HCT116 (cell line): ENCODE results near the gene SRRD. TPM values are rescaled to one million over a fixed set of nuclear protein-coding genes. Genes with fewer than 3 reads are reported as not detected.

Source experiments
- ATAC-seq: fragments of 200-7000 bp; cut with Tn5 transposase; 2 replicates; pipeline ENCODE4 v1.9.1; 2020; ENCODE audit warnings: mild to moderate bottlenecking, moderate library complexity
- BruUV-seq: library from RNA; stranded (reverse); fragments of 400-500 nt; replicated peaks from 2 replicates; lab custom pipeline; 2021; lab: Mats Ljungman, UMichigan
- CTCF ChIA-PET: fragments of 300-600 bp; sonication (Branson Sonifier 250); formaldehyde crosslinking; loops from one replicate; lab custom pipeline; 2021; ENCODE audit warnings: antibody characterized with exemption; lab: Charles Lee
- POLR2A ChIA-PET: fragments of 300-600, 350-600 bp; sonication (Branson Sonifier 250); formaldehyde crosslinking; loops from one replicate; lab custom pipeline; 2021; ENCODE audit warnings: antibody characterized with exemption; lab: Charles Lee
- RAD21 ChIA-PET, 2 experiments: fragments of 300-600 bp; sonication (Branson Sonifier 250); formaldehyde crosslinking; loops; one replicate each; lab custom pipeline; 2023; ENCODE audit warnings: low total read pairs in 2 of 2; ENCODE audit not compliant: uncharacterized antibody in 2 of 2, unreplicated experiment in 2 of 2, low non-redundant PET in 1 of 2; lab: Charles Lee
- DNase-seq: peaks from one replicate; pipeline ENCODE4 v3.0.0-alpha.2; 2010; ENCODE audit warnings: low read depth, low spot score
- H2AFZ ChIP-seq: fragments of 200-600 bp; shearing (Covaris generic), sonication (generic); 2 replicates; pipeline ENCODE4 v1.6.1; 2017; ENCODE audit warnings: low read depth, mixed run types, mixed read lengths, antibody characterized with exemption, low read length; ENCODE audit not compliant: poor library complexity, severe bottlenecking
- H3K27ac ChIP-seq: 2 replicates; pipeline ENCODE4 v1.5.1; 2012; ENCODE audit warnings: low read depth, low read length
- H3K27me3 ChIP-seq: fragments of 200-600 bp; sonication (generic); 2 replicates; pipeline ENCODE4 v1.6.1; 2016; ENCODE audit warnings: mixed run types, low read length, mixed read lengths; ENCODE audit not compliant: insufficient read depth
- H3K36me3 ChIP-seq, 2 experiments: fragments of 200-500 bp in 1 of 2; fragments of 200-600 bp in 1 of 2; sonication (Bioruptor generic) in 1 of 2; sonication (generic) in 1 of 2; 2 replicates each; pipeline versions ENCODE4 v1.5.1 to v1.6.1; 2014 to 2016; ENCODE audit warnings: low read length in 2 of 2, inconsistent platforms in 1 of 2, mixed read lengths in 1 of 2, mixed run types in 1 of 2; ENCODE audit not compliant: insufficient read depth in 2 of 2, control insufficient read depth in 1 of 2
- H3K4me1 ChIP-seq, 2 experiments: fragments of 200-600 bp in 1 of 2; sonication (generic) in 1 of 2; 2 replicates each; pipeline versions ENCODE4 v1.5.1 to v1.6.1; 2012 to 2017; ENCODE audit warnings: low read length in 2 of 2, inconsistent platforms in 1 of 2, mild to moderate bottlenecking in 1 of 2, mixed read lengths in 1 of 2, mixed run types in 1 of 2, moderate library complexity in 1 of 2; ENCODE audit not compliant: insufficient read depth in 2 of 2, control insufficient read depth in 1 of 2
- H3K4me2 ChIP-seq: fragments of 200-600 bp; sonication (generic); 2 replicates; pipeline ENCODE4 v1.6.1; 2017; ENCODE audit warnings: mixed run types, low read length, mixed read lengths
- H3K4me3 ChIP-seq, 2 experiments: fragments of 200-600 bp in 1 of 2; sonication (generic) in 1 of 2; replicated peaks in 1 of 2; 2 replicates each; pipeline ENCODE4 v1.5.1; 2011 to 2016; ENCODE audit warnings: low read length in 2 of 2, control low read depth in 1 of 2, low read depth in 1 of 2, mild to moderate bottlenecking in 1 of 2, mixed read lengths in 1 of 2, mixed run types in 1 of 2
- H3K79me2 ChIP-seq: fragments of 200-600 bp; sonication (generic); 2 replicates; pipeline ENCODE4 v1.6.1; 2017; ENCODE audit warnings: mild to moderate bottlenecking, mixed run types, low read length, moderate library complexity, mixed read lengths; ENCODE audit not compliant: insufficient read depth
- H3K9ac ChIP-seq: fragments of 200-600 bp; sonication (generic); 2 replicates; pipeline ENCODE4 v1.6.1; 2016; ENCODE audit warnings: low read length, mixed read lengths
- H3K9me2 ChIP-seq: fragments of 200-600 bp; sonication (generic), shearing (Covaris generic); 2 replicates; pipeline ENCODE4 v1.6.1; 2017; ENCODE audit warnings: mixed run types, mild to moderate bottlenecking, moderate library complexity; ENCODE audit not compliant: insufficient read depth
- H3K9me3 ChIP-seq, 2 experiments: fragments of 200-500 bp in 1 of 2; fragments of 200-600 bp in 1 of 2; sonication (Bioruptor generic) in 1 of 2; sonication (generic) in 1 of 2; 2 replicates each; pipeline ENCODE4 v1.6.1; 2014 to 2017; ENCODE audit warnings: low read length in 2 of 2, mixed read lengths in 2 of 2, inconsistent platforms in 1 of 2, low read depth in 1 of 2, mild to moderate bottlenecking in 1 of 2, mixed run types in 1 of 2, moderate library complexity in 1 of 2; ENCODE audit not compliant: control insufficient read depth in 1 of 2, insufficient read depth in 1 of 2
- H4K20me1 ChIP-seq: fragments of 200-600 bp; sonication (generic), shearing (Covaris generic); 2 replicates; pipeline ENCODE4 v1.6.1; 2017; ENCODE audit warnings: mixed run types, mild to moderate bottlenecking, moderate library complexity; ENCODE audit not compliant: insufficient read depth
- EGR1 ChIP-seq: IDR thresholded peaks from 2 replicates; pipeline ENCODE4 v1.6.1; 2012; ENCODE audit warnings: low read depth
- EZH2 ChIP-seq: fragments of 200-600 bp; sonication (generic); IDR thresholded peaks from 2 replicates; pipeline ENCODE4 v1.6.1; 2017; ENCODE audit warnings: antibody characterized with exemption, mixed run types
- EZH2phosphoT487 ChIP-seq: fragments of 200-600 bp; IDR thresholded peaks from 2 replicates; pipeline ENCODE4 v1.6.1; 2018; ENCODE audit warnings: antibody characterized with exemption, borderline replicate concordance
- FOSL1 ChIP-seq: IDR thresholded peaks from 2 replicates; pipeline ENCODE4 v1.6.1; 2012; ENCODE audit warnings: low read depth
- RAD21 ChIP-seq: IDR thresholded peaks from 2 replicates; pipeline ENCODE4 v1.6.1; 2012; ENCODE audit warnings: low read depth, mild to moderate bottlenecking
- SIN3A ChIP-seq: IDR thresholded peaks from 2 replicates; pipeline ENCODE4 v1.6.1; 2012; ENCODE audit warnings: low read depth
- SP1 ChIP-seq: IDR thresholded peaks from 2 replicates; pipeline ENCODE4 v1.6.1; 2012; ENCODE audit warnings: low read depth
- SRF ChIP-seq: IDR thresholded peaks from 2 replicates; pipeline ENCODE4 v1.6.1; 2012; ENCODE audit warnings: low read depth
- TCF7L2 ChIP-seq: IDR thresholded peaks from 2 replicates; pipeline ENCODE4 v1.7.0; 2011; ENCODE audit warnings: borderline replicate concordance, inconsistent platforms; ENCODE audit not compliant: insufficient read depth, insufficient read length; ENCODE audit errors: extremely low read depth
- ZFX ChIP-seq: fragments of 450-650 bp; IDR thresholded peaks from 2 replicates; pipeline ENCODE4 v1.6.1; 2017
- ZNF274 ChIP-seq: fragments of 200-500 bp; sonication (Bioruptor generic); IDR thresholded peaks from 2 replicates; pipeline ENCODE4 v1.6.1; 2014; ENCODE audit warnings: mild to moderate bottlenecking, low read depth, low read length, inconsistent platforms
- intact Hi-C: fragments of 100-400 bp; cut with micrococcal nuclease; formaldehyde crosslinking; loops from 2 replicates; pipeline ENCODE4 v1.10.0; 2022
- total RNA-seq: library from RNA; stranded (reverse); gene quantifications from one replicate; pipeline ENCODE4 v1.2.1, GENCODE V29; 2021; ENCODE audit not compliant: unreplicated experiment
- TF ChIP-seq, protein P1 (sequence below), 3 experiments: fragments of 200-600 bp in 1 of 3; sonication (generic) in 1 of 3; IDR thresholded peaks in 2 of 3; conservative IDR thresholded peaks in 1 of 3; 2 replicates each; pipeline ENCODE4 v1.5.1; 2012 to 2017; ENCODE audit warnings: low read depth in 2 of 3, low read length in 2 of 3, antibody characterized with exemption in 1 of 3, borderline replicate concordance in 1 of 3, control low read depth in 1 of 3, mild to moderate bottlenecking in 1 of 3, mixed read lengths in 1 of 3, mixed run types in 1 of 3, moderate library complexity in 1 of 3; ENCODE audit not compliant: insufficient read depth in 1 of 3

SRRD gene
- total RNA-seq, 1 experiment from 2014 or later, result 30.4 TPM

GRCh38 chr22:26529345-26529744, 45.7 kb downstream of the SRRD start:
- CTCF ChIA-PET, result no interaction called here
- Histone ChIP-seq H4K20me1 (no peaks in the 10 kb centered on the region), H3K4me2 (no peak overlapping the region), H3K27ac (no peak overlapping the region), H3K9ac (no peak overlapping the region), H3K4me3 (no peak overlapping the region), H3K27me3 (no peaks in the 10 kb centered on the region), H3K79me2 (no peaks in the 10 kb centered on the region), H3K9me2 (no peaks in the 10 kb centered on the region), H3K9me3 (no peaks in the 10 kb centered on the region), H3K4me1 (no peaks in the 10 kb centered on the region), H3K36me3 (peaks cover 0 to 4% of the 10 kb centered on the region in 2 experiments; a peak in 2 of 4 replicates), H2AFZ (no peak overlapping the region)
- DNase-seq (no peak), ATAC-seq (no peak)
- RAD21 ChIA-PET, result no interaction called here
- no peak for TF ChIP-seq ZFX
- no peak for TF ChIP-seq EZH2phosphoT487
- no peak for TF ChIP-seq FOSL1
- TF ChIP-seq SIN3A, result no peak
- TF ChIP-seq, protein P1, sequence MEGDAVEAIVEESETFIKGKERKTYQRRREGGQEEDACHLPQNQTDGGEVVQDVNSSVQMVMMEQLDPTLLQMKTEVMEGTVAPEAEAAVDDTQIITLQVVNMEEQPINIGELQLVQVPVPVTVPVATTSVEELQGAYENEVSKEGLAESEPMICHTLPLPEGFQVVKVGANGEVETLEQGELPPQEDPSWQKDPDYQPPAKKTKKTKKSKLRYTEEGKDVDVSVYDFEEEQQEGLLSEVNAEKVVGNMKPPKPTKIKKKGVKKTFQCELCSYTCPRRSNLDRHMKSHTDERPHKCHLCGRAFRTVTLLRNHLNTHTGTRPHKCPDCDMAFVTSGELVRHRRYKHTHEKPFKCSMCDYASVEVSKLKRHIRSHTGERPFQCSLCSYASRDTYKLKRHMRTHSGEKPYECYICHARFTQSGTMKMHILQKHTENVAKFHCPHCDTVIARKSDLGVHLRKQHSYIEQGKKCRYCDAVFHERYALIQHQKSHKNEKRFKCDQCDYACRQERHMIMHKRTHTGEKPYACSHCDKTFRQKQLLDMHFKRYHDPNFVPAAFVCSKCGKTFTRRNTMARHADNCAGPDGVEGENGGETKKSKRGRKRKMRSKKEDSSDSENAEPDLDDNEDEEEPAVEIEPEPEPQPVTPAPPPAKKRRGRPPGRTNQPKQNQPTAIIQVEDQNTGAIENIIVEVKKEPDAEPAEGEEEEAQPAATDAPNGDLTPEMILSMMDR (IDR thresholded peaks at IDR 0.05 in 2 of 3, conservative IDR thresholded peaks at IDR 0.05 in 1 of 3; ENCODE audit: borderline replicate concordance in 1 of 3, insufficient read depth in 1 of 3, low read depth in 2 of 3, low read length in 2 of 3), result no peak
- TF ChIP-seq RAD21, result no peak
- TF ChIP-seq SRF, result no peak
- TF ChIP-seq SP1, result no peak
- TF ChIP-seq EGR1, result no peak
- no peak for TF ChIP-seq ZNF274
- no peak for TF ChIP-seq TCF7L2
- TF ChIP-seq EZH2, result no peak
- no TSS peak for BruUV-seq
- POLR2A ChIA-PET, result no interaction called here
- intact Hi-C loops, result no loop called here
